ENCODE measurements around the gene GNAL. TPM values are rescaled to one million over a fixed set of nuclear protein-coding genes. Genes with fewer than 3 reads are reported as not detected.

The GNAL gene
- total and polyA plus RNA-seq, 2 experiments from 2014 or later = 7.5 to 21.6 TPM

DNA sequence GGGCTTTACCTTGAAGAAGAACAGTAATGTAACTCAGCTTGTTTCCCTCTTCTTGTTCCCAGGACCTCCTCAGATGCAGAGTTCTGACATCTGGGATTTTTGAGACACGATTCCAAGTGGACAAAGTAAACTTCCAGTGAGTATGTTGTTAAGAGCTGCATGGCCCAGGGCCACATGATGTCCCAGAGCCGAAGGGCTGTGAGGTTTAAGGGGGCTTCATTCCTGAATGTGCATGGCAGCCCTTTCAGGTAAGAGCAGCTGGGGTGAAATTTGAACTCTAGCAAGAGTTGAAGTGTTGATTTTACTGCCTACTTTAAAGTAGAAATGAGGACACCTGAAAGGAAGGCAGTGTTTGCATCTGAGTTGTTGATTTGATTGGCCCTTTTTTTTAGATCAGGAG, 175.4 kb downstream of the GNAL start:
- DNase-seq (ENCODE audit: low spot score) (no peak), ATAC-seq (no peak)
- Mint-ChIP-seq H3K27me3 (ENCODE audit: insufficient read depth, low read depth, poor library complexity) (peaks cover 7% of the 10 kb centered on the region), H3K4me1 (peaks cover 12% of the 10 kb centered on the region; the same call in 2 of the 3 replicates), H3K4me3 (no peak overlapping the region), H3K27ac (no peak overlapping the region), H3K36me3 (ENCODE audit: low read depth) (peaks cover 12% of the 10 kb centered on the region), H3K9me3 (no peaks in the 10 kb centered on the region)
- Histone ChIP-seq H3F3A (replicated peaks; ENCODE audit: low read depth) (no peaks in the 10 kb centered on the region), H3K9me2 (ENCODE audit: insufficient read depth) (no peaks in the 10 kb centered on the region; the same call in 1 of the 2 replicates), H4K20me1 (replicated peaks; ENCODE audit: insufficient read depth) (no peaks in the 10 kb centered on the region), H3K4me2 (no peak overlapping the region), H3K4me3 (no peak overlapping the region), H3K27me3 (ENCODE audit: insufficient read depth) (no peaks in the 10 kb centered on the region), H3K27ac (ENCODE audit: low read depth) (no peak overlapping the region), H2AFZ (no peak overlapping the region), H3K4me1 (ENCODE audit: insufficient read depth) (peaks cover 9% of the 10 kb centered on the region), H3K79me2 (replicated peaks; ENCODE audit: insufficient read depth) (no peaks in the 10 kb centered on the region), H3K36me3 (ENCODE audit: insufficient read depth) (no peaks in the 10 kb centered on the region; the same call in 1 of the 2 replicates)
- TF ChIP-seq, protein P1, sequence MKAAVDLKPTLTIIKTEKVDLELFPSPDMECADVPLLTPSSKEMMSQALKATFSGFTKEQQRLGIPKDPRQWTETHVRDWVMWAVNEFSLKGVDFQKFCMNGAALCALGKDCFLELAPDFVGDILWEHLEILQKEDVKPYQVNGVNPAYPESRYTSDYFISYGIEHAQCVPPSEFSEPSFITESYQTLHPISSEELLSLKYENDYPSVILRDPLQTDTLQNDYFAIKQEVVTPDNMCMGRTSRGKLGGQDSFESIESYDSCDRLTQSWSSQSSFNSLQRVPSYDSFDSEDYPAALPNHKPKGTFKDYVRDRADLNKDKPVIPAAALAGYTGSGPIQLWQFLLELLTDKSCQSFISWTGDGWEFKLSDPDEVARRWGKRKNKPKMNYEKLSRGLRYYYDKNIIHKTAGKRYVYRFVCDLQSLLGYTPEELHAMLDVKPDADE (IDR thresholded peaks at IDR 0.05) = no peak
- TF ChIP-seq, protein P2, sequence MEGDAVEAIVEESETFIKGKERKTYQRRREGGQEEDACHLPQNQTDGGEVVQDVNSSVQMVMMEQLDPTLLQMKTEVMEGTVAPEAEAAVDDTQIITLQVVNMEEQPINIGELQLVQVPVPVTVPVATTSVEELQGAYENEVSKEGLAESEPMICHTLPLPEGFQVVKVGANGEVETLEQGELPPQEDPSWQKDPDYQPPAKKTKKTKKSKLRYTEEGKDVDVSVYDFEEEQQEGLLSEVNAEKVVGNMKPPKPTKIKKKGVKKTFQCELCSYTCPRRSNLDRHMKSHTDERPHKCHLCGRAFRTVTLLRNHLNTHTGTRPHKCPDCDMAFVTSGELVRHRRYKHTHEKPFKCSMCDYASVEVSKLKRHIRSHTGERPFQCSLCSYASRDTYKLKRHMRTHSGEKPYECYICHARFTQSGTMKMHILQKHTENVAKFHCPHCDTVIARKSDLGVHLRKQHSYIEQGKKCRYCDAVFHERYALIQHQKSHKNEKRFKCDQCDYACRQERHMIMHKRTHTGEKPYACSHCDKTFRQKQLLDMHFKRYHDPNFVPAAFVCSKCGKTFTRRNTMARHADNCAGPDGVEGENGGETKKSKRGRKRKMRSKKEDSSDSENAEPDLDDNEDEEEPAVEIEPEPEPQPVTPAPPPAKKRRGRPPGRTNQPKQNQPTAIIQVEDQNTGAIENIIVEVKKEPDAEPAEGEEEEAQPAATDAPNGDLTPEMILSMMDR (conservative IDR thresholded peaks at IDR 0.05; ENCODE audit: low read depth in 2 of 2) = no peak
- TF ChIP-seq NANOG (IDR thresholded peaks at IDR 0.05; ENCODE audit: borderline replicate concordance) (no peak), EZH2phosphoT487 (IDR thresholded peaks at IDR 0.05; ENCODE audit: unreplicated experiment) (no peak), EZH2 (IDR thresholded peaks at IDR 0.05; ENCODE audit: low read depth, unreplicated experiment) (no peak), CREB1 (CRISPR knock-in tag; IDR thresholded peaks at IDR 0.05; ENCODE audit: low read depth) (no peak), ZNF114 (CRISPR knock-in tag; IDR thresholded peaks at IDR 0.05) (no peak), POLR2AphosphoS5 (IDR thresholded peaks at IDR 0.05; ENCODE audit: low read depth) (no peak)
- TF ChIP-seq, protein P3, sequence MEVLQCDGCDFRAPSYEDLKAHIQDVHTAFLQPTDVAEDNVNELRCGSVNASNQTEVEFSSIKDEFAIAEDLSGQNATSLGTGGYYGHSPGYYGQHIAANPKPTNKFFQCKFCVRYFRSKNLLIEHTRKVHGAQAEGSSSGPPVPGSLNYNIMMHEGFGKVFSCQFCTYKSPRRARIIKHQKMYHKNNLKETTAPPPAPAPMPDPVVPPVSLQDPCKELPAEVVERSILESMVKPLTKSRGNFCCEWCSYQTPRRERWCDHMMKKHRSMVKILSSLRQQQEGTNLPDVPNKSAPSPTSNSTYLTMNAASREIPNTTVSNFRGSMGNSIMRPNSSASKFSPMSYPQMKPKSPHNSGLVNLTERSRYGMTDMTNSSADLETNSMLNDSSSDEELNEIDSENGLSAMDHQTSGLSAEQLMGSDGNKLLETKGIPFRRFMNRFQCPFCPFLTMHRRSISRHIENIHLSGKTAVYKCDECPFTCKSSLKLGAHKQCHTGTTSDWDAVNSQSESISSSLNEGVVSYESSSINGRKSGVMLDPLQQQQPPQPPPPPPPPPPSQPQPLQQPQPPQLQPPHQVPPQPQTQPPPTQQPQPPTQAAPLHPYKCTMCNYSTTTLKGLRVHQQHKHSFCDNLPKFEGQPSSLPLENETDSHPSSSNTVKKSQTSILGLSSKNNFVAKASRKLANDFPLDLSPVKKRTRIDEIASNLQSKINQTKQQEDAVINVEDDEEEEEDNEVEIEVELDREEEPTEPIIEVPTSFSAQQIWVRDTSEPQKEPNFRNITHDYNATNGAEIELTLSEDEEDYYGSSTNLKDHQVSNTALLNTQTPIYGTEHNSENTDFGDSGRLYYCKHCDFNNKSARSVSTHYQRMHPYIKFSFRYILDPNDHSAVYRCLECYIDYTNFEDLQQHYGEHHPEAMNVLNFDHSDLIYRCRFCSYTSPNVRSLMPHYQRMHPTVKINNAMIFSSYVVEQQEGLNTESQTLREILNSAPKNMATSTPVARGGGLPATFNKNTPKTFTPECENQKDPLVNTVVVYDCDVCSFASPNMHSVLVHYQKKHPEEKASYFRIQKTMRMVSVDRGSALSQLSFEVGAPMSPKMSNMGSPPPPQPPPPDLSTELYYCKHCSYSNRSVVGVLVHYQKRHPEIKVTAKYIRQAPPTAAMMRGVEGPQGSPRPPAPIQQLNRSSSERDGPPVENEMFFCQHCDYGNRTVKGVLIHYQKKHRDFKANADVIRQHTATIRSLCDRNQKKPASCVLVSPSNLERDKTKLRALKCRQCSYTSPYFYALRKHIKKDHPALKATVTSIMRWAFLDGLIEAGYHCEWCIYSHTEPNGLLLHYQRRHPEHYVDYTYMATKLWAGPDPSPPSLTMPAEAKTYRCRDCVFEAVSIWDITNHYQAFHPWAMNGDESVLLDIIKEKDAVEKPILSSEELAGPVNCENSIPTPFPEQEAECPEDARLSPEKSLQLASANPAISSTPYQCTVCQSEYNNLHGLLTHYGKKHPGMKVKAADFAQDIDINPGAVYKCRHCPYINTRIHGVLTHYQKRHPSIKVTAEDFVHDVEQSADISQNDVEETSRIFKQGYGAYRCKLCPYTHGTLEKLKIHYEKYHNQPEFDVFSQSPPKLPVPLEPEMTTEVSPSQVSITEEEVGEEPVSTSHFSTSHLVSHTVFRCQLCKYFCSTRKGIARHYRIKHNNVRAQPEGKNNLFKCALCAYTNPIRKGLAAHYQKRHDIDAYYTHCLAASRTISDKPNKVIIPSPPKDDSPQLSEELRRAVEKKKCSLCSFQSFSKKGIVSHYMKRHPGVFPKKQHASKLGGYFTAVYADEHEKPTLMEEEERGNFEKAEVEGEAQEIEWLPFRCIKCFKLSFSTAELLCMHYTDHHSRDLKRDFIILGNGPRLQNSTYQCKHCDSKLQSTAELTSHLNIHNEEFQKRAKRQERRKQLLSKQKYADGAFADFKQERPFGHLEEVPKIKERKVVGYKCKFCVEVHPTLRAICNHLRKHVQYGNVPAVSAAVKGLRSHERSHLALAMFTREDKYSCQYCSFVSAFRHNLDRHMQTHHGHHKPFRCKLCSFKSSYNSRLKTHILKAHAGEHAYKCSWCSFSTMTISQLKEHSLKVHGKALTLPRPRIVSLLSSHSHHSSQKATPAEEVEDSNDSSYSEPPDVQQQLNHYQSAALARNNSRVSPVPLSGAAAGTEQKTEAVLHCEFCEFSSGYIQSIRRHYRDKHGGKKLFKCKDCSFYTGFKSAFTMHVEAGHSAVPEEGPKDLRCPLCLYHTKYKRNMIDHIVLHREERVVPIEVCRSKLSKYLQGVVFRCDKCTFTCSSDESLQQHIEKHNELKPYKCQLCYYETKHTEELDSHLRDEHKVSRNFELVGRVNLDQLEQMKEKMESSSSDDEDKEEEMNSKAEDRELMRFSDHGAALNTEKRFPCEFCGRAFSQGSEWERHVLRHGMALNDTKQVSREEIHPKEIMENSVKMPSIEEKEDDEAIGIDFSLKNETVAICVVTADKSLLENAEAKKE (CRISPR knock-in tag; IDR thresholded peaks at IDR 0.05) = no peak

All from GM23338 (cell line).